Inflammatory macrophage treated with lipopolysaccharide for 4 hours (primary cell): ENCODE results near the gene ADK.

ENCODE experiments used
- DNase-seq: peaks from one replicate; pipeline ENCODE4 v3.0.0-alpha.2; 2020

ADK gene

DNA sequence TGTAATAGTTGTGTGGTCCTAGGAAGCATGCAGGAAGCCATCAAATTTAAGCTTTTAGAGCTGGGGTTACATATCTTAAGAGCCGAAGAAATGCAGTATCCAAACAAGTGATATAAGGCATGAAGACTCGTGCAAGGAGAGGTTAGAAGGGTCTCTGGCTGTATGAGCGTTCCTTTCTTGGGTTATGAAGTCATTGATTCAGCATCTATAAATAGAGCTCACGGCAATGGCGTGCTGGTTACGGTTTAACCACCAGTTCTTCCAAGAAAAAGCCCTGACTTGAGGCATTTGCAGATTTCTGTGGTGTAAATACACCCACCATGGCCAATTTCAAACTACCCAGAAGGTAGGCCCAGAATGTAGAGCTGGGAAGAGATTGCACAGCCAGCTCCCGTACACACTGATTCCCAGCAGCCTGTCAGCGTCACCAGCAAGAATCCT, 603.4 kb downstream of the ADK start:
- DNase-seq: peak; percentile 30

DNA sequence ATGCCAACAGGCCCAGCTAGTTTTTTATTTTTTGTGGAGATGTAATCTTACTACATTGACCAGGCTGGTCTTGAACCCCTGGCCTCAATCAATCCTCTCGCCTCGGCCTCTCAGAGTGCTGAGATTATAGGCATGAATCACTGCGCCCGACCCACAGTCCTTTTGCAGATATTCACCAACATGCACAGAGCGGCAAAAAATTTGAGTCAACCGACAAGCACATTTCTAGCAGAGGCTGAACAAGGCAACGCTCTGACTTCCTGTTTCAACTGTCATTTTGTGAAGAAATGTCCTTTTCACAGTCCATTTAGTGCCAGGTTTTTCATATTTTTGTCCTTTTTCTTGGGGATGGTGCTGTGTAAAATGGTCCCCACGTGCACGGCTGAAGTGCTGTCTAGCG, 604.3 kb downstream of the ADK start:
- peak; percentile 43 for DNase-seq
